ENCODE data around the gene DTHD1. TPM values are rescaled to one million over a fixed set of nuclear protein-coding genes. Genes with fewer than 3 reads are reported as not detected.

DTHD1 gene
- total RNA-seq, 4 donors from 2014 or later = 0.68 to 1.3 TPM; not detected in 2

DNA sequence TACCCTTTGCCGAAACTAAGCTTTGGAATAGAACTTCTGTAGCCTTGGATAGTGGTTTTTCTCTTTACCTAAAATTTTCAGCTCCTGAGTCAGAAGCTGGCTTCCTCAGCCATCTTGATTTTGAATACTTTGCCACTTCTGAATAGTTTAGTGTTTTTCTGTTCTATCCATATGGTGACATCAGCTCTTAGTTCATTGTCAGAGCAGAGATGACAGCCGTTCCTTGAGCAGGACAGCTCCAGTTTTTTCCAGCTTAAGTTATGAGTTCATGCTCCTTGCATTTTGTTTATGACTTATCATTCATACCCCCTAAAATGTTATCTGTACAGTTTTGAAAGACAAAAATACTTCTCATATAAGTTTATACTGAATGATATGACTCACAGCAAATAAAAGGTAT is 47.8 kb downstream of the DTHD1 start:
- intact Hi-C loops (cut with DNase I; ENCODE audit: low total_unique reads) = no loop called here
- 76 to 78% methylated on average over 2 of the region's 2 CpGs for WGBS, 2 donors (ENCODE audit: low coverage in 1 of 2)
- Histone ChIP-seq H3K4me3 (no peak overlapping the region), H3K36me3 (no peaks in the 10 kb centered on the region), H3K4me1 (peaks cover 0 to 6% (median 0%) of the 10 kb centered on the region in 4 donors), H3K9me3 (no peaks in the 10 kb centered on the region), H3K27ac (no peak overlapping the region), H3K27me3 (no peaks in the 10 kb centered on the region)
- in situ Hi-C loops (cut with MboI; ENCODE audit: low pct_ligation_motif_present in 1 of 4, low pct_unique_long_range_greater_than_20kb in 1 of 4, low sequenced_read_pairs in 3 of 4) = no loop called here
- TF ChIP-seq POLR2A (IDR thresholded peaks at IDR 0.05) = no peak
- no peak for TF ChIP-seq EP300 (IDR thresholded peaks at IDR 0.05; ENCODE audit: low read depth)
- no peak for DNase-seq

DNA sequence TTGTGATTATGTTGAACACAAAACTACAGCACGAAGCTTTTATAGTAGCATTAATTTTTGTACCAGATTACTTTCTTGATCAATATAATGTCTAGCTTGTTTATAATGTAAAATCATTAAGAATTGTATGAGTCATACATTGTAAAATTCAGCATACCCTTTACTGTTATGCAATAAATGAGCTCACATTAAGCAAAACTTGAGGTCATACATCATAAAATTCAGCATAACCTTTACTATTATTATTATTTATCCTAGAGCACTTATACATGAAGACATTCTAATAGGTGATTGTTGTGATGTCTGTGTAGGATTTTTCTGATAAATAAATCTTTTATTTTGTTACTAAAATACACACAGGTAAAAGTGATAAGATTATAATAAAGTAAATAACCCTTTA is 49.4 kb downstream of the DTHD1 start:
- Histone ChIP-seq H3K27me3 (no peaks in the 10 kb centered on the region), H3K9me3 (no peaks in the 10 kb centered on the region), H3K27ac (no peak overlapping the region), H3K4me3 (no peak overlapping the region), H3K36me3 (no peaks in the 10 kb centered on the region), H3K4me1 (no peaks in the 10 kb centered on the region)
- intact Hi-C loops (cut with DNase I; ENCODE audit: low total_unique reads) (no loop called here), in situ Hi-C loops (cut with MboI; ENCODE audit: low pct_ligation_motif_present in 1 of 4, low pct_unique_long_range_greater_than_20kb in 1 of 4, low sequenced_read_pairs in 3 of 4) (no loop called here)
- 74 to 83% methylated on average over 1 of the region's 1 CpG for WGBS, 2 donors (ENCODE audit: low coverage in 1 of 2)
- DNase-seq = no peak
- TF ChIP-seq, protein P1, sequence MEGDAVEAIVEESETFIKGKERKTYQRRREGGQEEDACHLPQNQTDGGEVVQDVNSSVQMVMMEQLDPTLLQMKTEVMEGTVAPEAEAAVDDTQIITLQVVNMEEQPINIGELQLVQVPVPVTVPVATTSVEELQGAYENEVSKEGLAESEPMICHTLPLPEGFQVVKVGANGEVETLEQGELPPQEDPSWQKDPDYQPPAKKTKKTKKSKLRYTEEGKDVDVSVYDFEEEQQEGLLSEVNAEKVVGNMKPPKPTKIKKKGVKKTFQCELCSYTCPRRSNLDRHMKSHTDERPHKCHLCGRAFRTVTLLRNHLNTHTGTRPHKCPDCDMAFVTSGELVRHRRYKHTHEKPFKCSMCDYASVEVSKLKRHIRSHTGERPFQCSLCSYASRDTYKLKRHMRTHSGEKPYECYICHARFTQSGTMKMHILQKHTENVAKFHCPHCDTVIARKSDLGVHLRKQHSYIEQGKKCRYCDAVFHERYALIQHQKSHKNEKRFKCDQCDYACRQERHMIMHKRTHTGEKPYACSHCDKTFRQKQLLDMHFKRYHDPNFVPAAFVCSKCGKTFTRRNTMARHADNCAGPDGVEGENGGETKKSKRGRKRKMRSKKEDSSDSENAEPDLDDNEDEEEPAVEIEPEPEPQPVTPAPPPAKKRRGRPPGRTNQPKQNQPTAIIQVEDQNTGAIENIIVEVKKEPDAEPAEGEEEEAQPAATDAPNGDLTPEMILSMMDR (IDR thresholded peaks at IDR 0.05) = no peak
- no peak for TF ChIP-seq POLR2AphosphoS5 (IDR thresholded peaks at IDR 0.05)
- TF ChIP-seq POLR2A (IDR thresholded peaks at IDR 0.05) = no peak
- no peak for TF ChIP-seq EP300 (IDR thresholded peaks at IDR 0.05; ENCODE audit: low read depth)

DNA sequence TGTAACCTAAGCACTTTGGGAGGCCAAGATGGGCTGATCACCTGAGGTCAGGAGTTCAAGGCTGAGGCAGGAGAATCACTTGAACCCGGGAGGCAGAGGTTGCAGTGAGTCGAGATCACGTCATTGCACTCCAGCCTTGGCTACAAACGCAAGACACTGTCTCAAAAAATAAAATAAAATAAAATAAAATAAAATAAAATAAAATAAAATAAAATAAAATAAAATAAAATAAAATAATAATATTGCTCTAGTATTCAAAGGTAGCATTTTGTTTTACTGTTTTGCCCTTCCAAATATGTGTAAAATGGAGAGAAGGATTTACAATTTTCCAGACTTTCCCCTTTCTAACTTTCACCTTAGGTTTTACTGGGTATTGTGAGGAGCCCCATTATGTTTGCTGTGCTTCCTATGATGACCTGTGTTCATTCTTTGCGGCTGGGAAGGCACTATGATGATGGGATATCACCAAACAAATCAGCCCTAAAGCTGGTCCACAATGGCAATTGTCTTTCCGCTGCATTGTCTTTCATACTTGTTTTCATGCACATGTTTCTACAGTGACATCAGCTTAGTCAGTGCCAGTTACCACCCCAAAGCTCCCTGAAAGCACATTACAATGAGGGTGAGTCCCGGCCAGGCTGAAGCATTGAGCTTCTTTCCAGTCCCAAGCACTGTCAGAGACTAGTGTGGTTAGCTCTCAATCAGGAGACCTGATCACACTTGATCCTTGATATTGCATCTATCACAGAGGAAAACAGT is 50.8 kb downstream of the DTHD1 start:
- H3K4me1 ChIP-seq = no peaks in the 10 kb centered on the region
- H3K36me3 ChIP-seq = no peaks in the 10 kb centered on the region
- no peaks in the 10 kb centered on the region for H3K9me3 ChIP-seq
- no peaks in the 10 kb centered on the region for H3K27me3 ChIP-seq
- WGBS, 2 donors (ENCODE audit: low coverage in 1 of 2) = 79 to 91% methylated on average over 6 to 7 of the region's 7 CpGs
- in situ Hi-C loops (cut with MboI; ENCODE audit: low pct_ligation_motif_present in 1 of 4, low pct_unique_long_range_greater_than_20kb in 1 of 4, low sequenced_read_pairs in 3 of 4) (no loop called here), intact Hi-C loops (cut with DNase I; ENCODE audit: low total_unique reads) (no loop called here)
- TF ChIP-seq POLR2AphosphoS5 (IDR thresholded peaks at IDR 0.05) (no peak), POLR2A (IDR thresholded peaks at IDR 0.05) (no peak), EP300 (IDR thresholded peaks at IDR 0.05; ENCODE audit: low read depth) (no peak)
- TF ChIP-seq, protein P1 (IDR thresholded peaks at IDR 0.05) = no peak
- no peak overlapping the region for H3K27ac ChIP-seq
- no peak for DNase-seq
- no peak overlapping the region for H3K4me3 ChIP-seq

- Histone ChIP-seq H3K4me1 (no peaks in the 10 kb centered on the region), H3K27ac (no peak overlapping the region), H3K27me3 (no peaks in the 10 kb centered on the region), H3K36me3 (no peaks in the 10 kb centered on the region), H3K4me3 (no peak overlapping the region), H3K9me3 (no peaks in the 10 kb centered on the region)
- no peak for DNase-seq
- in situ Hi-C loops (cut with MboI; ENCODE audit: low pct_ligation_motif_present in 1 of 4, low pct_unique_long_range_greater_than_20kb in 1 of 4, low sequenced_read_pairs in 3 of 4) (no loop called here), intact Hi-C loops (cut with DNase I; ENCODE audit: low total_unique reads) (no loop called here)
- TF ChIP-seq POLR2AphosphoS5 (IDR thresholded peaks at IDR 0.05) (no peak), POLR2A (IDR thresholded peaks at IDR 0.05) (no peak), EP300 (IDR thresholded peaks at IDR 0.05; ENCODE audit: low read depth) (no peak)
- TF ChIP-seq, protein P1 (IDR thresholded peaks at IDR 0.05) = no peak
Measured at GRCh38 chr4:36332782-36333131, 51.3 kb downstream of the DTHD1 start.
